Neural progenitor cell (in vitro differentiated cells): ENCODE data around the gene TUT1. TPM values are rescaled to one million over a fixed set of nuclear protein-coding genes. Genes with fewer than 3 reads are reported as not detected.

Experiments
- DNase-seq: peaks from one replicate; pipeline ENCODE4 v3.0.0-alpha.2; 2016; ENCODE audit warnings: low spot score
- H2AFZ ChIP-seq: fragments of 200-600 bp; sonication (generic); replicated peaks from 2 replicates; pipeline ENCODE4 v1.6.1; 2016; ENCODE audit warnings: antibody characterized with exemption
- H3F3A ChIP-seq: fragments of 200-600 bp; sonication (generic); 2 replicates; pipeline ENCODE4 v1.6.1; 2016; ENCODE audit warnings: antibody characterized with exemption, low read depth
- H3K27ac ChIP-seq: fragments of 200-600 bp; sonication (generic); 2 replicates; pipeline ENCODE4 v1.5.1; 2016; ENCODE audit warnings: mild to moderate bottlenecking
- H3K27me3 ChIP-seq: fragments of 200-600 bp; sonication (generic); 2 replicates; pipeline ENCODE4 v1.6.1; 2016; ENCODE audit warnings: mild to moderate bottlenecking, moderate library complexity
- H3K36me3 ChIP-seq: fragments of 200-600 bp; sonication (generic); 2 replicates; pipeline ENCODE4 v1.5.1; 2016
- H3K4me1 ChIP-seq: fragments of 200-600 bp; sonication (generic); 2 replicates; pipeline ENCODE4 v1.6.1; 2016; ENCODE audit warnings: mixed run types
- H3K4me2 ChIP-seq: fragments of 200-600 bp; sonication (generic); 2 replicates; pipeline ENCODE4 v1.6.1; 2016
- H3K4me3 ChIP-seq: fragments of 200-600 bp; sonication (generic); 2 replicates; pipeline ENCODE4 v1.5.1; 2016
- H3K79me2 ChIP-seq: fragments of 200-600 bp; sonication (generic); 2 replicates; pipeline ENCODE4 v1.6.1; 2016; ENCODE audit warnings: low read depth
- H3K9ac ChIP-seq: fragments of 200-600 bp; sonication (generic); 2 replicates; pipeline ENCODE4 v1.6.1; 2016
- H3K9me3 ChIP-seq: fragments of 200-600 bp; sonication (generic); 2 replicates; pipeline ENCODE4 v1.5.1; 2016; ENCODE audit warnings: low read depth
- H4K20me1 ChIP-seq: fragments of 200-600 bp; sonication (generic); 2 replicates; pipeline ENCODE4 v1.6.1; 2016; ENCODE audit warnings: low read depth
- H3K27ac Mint-ChIP-seq: 3 replicates; pipeline ENCODE4 v1.8.0; 2021; ENCODE audit warnings: mixed read lengths
- H3K27me3 Mint-ChIP-seq: 2 replicates; pipeline ENCODE4 v1.8.0; 2022; ENCODE audit warnings: low read depth, mild to moderate bottlenecking, inconsistent platforms, moderate library complexity, mixed read lengths; ENCODE audit not compliant: insufficient read depth
- H3K36me3 Mint-ChIP-seq: 3 replicates; pipeline ENCODE4 v1.8.0; 2021; ENCODE audit warnings: mixed read lengths
- H3K4me1 Mint-ChIP-seq: 3 replicates; pipeline ENCODE4 v1.8.0; 2021; ENCODE audit warnings: mixed read lengths
- H3K4me3 Mint-ChIP-seq: 3 replicates; pipeline ENCODE4 v1.8.0; 2021; ENCODE audit warnings: mild to moderate bottlenecking, moderate library complexity, mixed read lengths
- H3K9me3 Mint-ChIP-seq: 3 replicates; pipeline ENCODE4 v1.8.0; 2020; ENCODE audit warnings: mixed read lengths
- EZH2 ChIP-seq: fragments of 200-600 bp; sonication (generic); IDR thresholded peaks from 2 replicates; pipeline ENCODE4 v1.6.1; 2017; ENCODE audit warnings: antibody characterized with exemption, mild to moderate bottlenecking, moderate library complexity
- EZH2phosphoT487 ChIP-seq: fragments of 200-600 bp; sonication (generic); IDR thresholded peaks from 2 replicates; pipeline ENCODE4 v1.6.1; 2017; ENCODE audit warnings: antibody characterized with exemption
- total RNA-seq: library from RNA; depleted of rRNA; stranded (reverse); fragments of >200 nt; gene quantifications from 2 replicates; pipeline ENCODE4 v1.2.3, GENCODE V29; 2015; ENCODE audit warnings: low replicate concordance
- TF ChIP-seq, protein P1 (sequence below): fragments of 200-600 bp; sonication (generic); IDR thresholded peaks from 2 replicates; pipeline ENCODE4 v1.5.1; 2017; ENCODE audit warnings: antibody characterized with exemption, mild to moderate bottlenecking

The TUT1 gene
- total RNA-seq, 1 donor from 2014 or later, result 4.8 TPM

DNA sequence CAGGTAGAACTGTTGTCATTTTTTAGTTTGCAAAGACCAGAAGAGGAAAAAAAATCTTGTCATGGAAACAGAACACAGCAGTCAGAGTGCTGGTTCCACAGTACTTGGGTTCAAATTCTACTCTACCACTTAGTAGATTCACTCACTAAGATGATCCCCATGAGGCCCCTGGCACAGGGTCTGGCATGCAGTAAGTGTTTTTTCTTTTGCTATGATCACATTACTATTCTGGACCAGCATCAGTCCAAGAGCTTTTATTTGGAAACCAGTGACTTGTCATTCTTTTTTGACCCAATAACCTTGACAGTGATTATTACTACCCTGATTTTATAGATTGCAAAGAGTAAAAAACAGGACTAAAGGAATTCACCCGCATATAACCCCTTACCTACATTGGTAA, 21.7 kb downstream of the TUT1 start:
- Histone ChIP-seq H2AFZ (no peak overlapping the region), H4K20me1 (peaks cover 86% of the 10 kb centered on the region), H3K9me3 (no peaks in the 10 kb centered on the region), H3K79me2 (peaks cover 91% of the 10 kb centered on the region), H3K36me3 (peaks cover 26% of the 10 kb centered on the region), H3K4me1 (peaks cover 18% of the 10 kb centered on the region), H3K27ac (peak overlapping the region; percentile 25), H3F3A (peaks cover 71% of the 10 kb centered on the region), H3K4me2 (no peak overlapping the region), H3K9ac (no peak overlapping the region), H3K27me3 (no peaks in the 10 kb centered on the region), H3K4me3 (no peak overlapping the region)
- no peak for DNase-seq
- Mint-ChIP-seq H3K4me1 (peaks cover 31% of the 10 kb centered on the region), H3K27me3 (peaks cover 9% of the 10 kb centered on the region), H3K4me3 (no peak overlapping the region), H3K36me3 (peaks cover 54% of the 10 kb centered on the region), H3K27ac (no peak overlapping the region), H3K9me3 (no peaks in the 10 kb centered on the region)
- no peak for TF ChIP-seq EZH2phosphoT487
- TF ChIP-seq, protein P1, sequence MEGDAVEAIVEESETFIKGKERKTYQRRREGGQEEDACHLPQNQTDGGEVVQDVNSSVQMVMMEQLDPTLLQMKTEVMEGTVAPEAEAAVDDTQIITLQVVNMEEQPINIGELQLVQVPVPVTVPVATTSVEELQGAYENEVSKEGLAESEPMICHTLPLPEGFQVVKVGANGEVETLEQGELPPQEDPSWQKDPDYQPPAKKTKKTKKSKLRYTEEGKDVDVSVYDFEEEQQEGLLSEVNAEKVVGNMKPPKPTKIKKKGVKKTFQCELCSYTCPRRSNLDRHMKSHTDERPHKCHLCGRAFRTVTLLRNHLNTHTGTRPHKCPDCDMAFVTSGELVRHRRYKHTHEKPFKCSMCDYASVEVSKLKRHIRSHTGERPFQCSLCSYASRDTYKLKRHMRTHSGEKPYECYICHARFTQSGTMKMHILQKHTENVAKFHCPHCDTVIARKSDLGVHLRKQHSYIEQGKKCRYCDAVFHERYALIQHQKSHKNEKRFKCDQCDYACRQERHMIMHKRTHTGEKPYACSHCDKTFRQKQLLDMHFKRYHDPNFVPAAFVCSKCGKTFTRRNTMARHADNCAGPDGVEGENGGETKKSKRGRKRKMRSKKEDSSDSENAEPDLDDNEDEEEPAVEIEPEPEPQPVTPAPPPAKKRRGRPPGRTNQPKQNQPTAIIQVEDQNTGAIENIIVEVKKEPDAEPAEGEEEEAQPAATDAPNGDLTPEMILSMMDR, result no peak
- TF ChIP-seq EZH2, result no peak

DNA sequence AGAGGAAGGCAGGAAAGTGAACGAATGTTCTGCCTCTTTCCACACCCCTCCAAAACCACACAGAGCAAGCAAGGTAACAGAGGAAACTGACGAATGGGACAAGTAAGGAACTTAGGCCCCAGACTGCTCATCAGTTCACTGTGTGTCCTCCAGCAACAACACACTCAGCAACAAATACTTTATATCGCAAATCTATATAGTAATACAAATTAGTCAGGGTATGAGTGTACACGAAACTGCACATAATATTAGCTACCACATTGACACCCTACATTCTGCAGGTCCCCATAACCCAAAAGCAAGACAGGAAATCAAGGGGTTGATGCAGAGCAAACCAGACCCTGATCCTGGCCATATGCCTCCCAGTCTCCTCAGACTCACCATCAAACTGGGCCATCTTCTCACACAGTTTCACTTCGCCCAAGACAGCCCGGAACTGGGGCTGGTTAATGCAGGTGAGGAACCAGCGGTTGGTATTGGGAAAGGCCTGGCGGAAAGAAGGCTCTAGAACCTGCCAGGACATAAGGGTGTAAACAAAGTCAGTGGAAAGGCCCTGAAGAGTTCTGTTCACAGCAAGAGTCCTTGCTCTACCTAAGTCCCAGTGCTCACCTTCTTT, 24.2 kb downstream of the TUT1 start:
- peaks cover 3% of the 10 kb centered on the region for H3K27me3 Mint-ChIP-seq
- TF ChIP-seq, protein P1, result no peak
- TF ChIP-seq EZH2phosphoT487 (no peak), EZH2 (no peak)
- Histone ChIP-seq H3K27ac (no peak overlapping the region), H4K20me1 (peaks cover 92% of the 10 kb centered on the region), H3K4me3 (no peak overlapping the region), H3K36me3 (peaks cover 24% of the 10 kb centered on the region), H3K79me2 (peaks cover 97% of the 10 kb centered on the region), H3K4me2 (no peak overlapping the region), H3F3A (peaks cover 81% of the 10 kb centered on the region), H3K9me3 (no peaks in the 10 kb centered on the region), H2AFZ (no peak overlapping the region), H3K9ac (no peak overlapping the region), H3K4me1 (peaks cover 21% of the 10 kb centered on the region), H3K27me3 (no peaks in the 10 kb centered on the region)
- peaks cover 50% of the 10 kb centered on the region for H3K36me3 Mint-ChIP-seq
- H3K27ac Mint-ChIP-seq, result peak overlapping the region; percentile 69
- H3K9me3 Mint-ChIP-seq, result no peaks in the 10 kb centered on the region
- H3K4me3 Mint-ChIP-seq, result no peak overlapping the region
- peaks cover 11% of the 10 kb centered on the region for H3K4me1 Mint-ChIP-seq
- DNase-seq, result no peak

DNA sequence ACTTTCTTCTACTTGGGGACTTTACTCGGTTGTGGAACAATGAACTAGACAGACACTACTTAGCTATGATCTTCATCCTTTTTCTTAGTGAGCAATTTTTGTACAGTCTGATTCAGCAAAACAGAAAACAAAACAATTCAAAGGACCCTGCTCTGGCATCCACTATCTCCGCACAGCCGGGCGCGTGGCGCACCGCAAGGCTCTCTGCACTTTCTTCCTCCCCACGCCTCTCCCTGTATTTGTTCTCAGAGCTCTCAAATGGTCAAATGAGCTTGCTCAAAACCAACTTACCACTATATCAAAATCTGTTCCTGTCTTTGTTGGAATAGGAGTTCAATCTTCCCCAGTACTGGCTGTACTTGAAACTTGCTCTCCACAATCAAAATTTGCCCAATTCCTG, 25.1 kb downstream of the TUT1 start:
- Histone ChIP-seq H3K9ac (no peak overlapping the region), H3K4me3 (no peak overlapping the region), H3K79me2 (peaks cover 90% of the 10 kb centered on the region), H3K36me3 (peaks cover 18% of the 10 kb centered on the region), H2AFZ (no peak overlapping the region), H4K20me1 (peaks cover 92% of the 10 kb centered on the region), H3K4me1 (peaks cover 14% of the 10 kb centered on the region), H3K27me3 (no peaks in the 10 kb centered on the region), H3F3A (peaks cover 79% of the 10 kb centered on the region), H3K27ac (peak overlapping the region; percentile 58), H3K9me3 (no peaks in the 10 kb centered on the region), H3K4me2 (no peak overlapping the region)
- Mint-ChIP-seq H3K4me1 (peaks cover 9% of the 10 kb centered on the region), H3K27ac (no peak overlapping the region), H3K4me3 (no peak overlapping the region), H3K27me3 (peaks cover 2% of the 10 kb centered on the region), H3K36me3 (peaks cover 49% of the 10 kb centered on the region), H3K9me3 (no peaks in the 10 kb centered on the region)
- no peak for DNase-seq
- no peak for TF ChIP-seq EZH2phosphoT487
- TF ChIP-seq, protein P1, result no peak
- no peak for TF ChIP-seq EZH2
